PC-3 (cell line): ENCODE results near the gene FAM168A.

Source experiments
- CTCF ChIP-seq: fragments of 300-600 bp; sonication (generic); conservative IDR thresholded peaks from 2 replicates; pipeline ENCODE4 v1.5.1; 2017; ENCODE audit warnings: antibody characterized with exemption, low read depth, mild to moderate bottlenecking, low read length
- EZH2phosphoT487 ChIP-seq: fragments of 300-600 bp; sonication (generic); IDR thresholded peaks from 2 replicates; pipeline ENCODE4 v1.6.1; 2018; ENCODE audit warnings: mild to moderate bottlenecking, antibody characterized with exemption, low read length, borderline replicate concordance

GRCh38 chr11:73452726-73453125 lies 145.2 kb downstream of the FAM168A start:
- TF ChIP-seq EZH2phosphoT487 (no peak), CTCF (no peak)
